Spleen (tissue), 11 donors: ENCODE results near the gene TMEM181. TPM values are rescaled to one million over a fixed set of nuclear protein-coding genes. Genes with fewer than 3 reads are reported as not detected.
A peak's percentile ranks its signal among the peaks of the same experiment; 100 is the strongest.

Source experiments
- DNase-seq: peaks from one replicate; pipeline ENCODE4 v3.0.0-alpha.2; 2020
- H3K27ac ChIP-seq, 8 donors: fragments of 200-600 bp; sonication (generic) in 7 of 8; 1 replicate in 4 of 8; 2 replicates in 4 of 8; pipeline versions ENCODE4 v1.5.0 to v1.8.0; 2016 to 2021; ENCODE audit warnings: inconsistent platforms in 4 of 8, mild to moderate bottlenecking in 4 of 8, moderate library complexity in 1 of 8
- H3K27me3 ChIP-seq, 7 donors: fragments of 200-600 bp; sonication (generic) in 6 of 7; replicated peaks in 1 of 7; 1 replicate in 4 of 7; 2 replicates in 3 of 7; pipeline versions ENCODE4 v1.5.0 to v1.8.0; 2016 to 2021; ENCODE audit warnings: inconsistent platforms in 3 of 7, mild to moderate bottlenecking in 1 of 7
- H3K36me3 ChIP-seq, 6 donors: fragments of 200-600 bp; sonication (generic) in 5 of 6; 1 replicate in 4 of 6; 2 replicates in 2 of 6; pipeline versions ENCODE4 v1.5.0 to v1.8.0; 2016 to 2021; ENCODE audit warnings: inconsistent platforms in 2 of 6
- H3K4me1 ChIP-seq, 6 donors: fragments of 200-600 bp; sonication (generic) in 5 of 6; 1 replicate in 3 of 6; 2 replicates in 3 of 6; pipeline versions ENCODE4 v1.5.0 to v1.8.0; 2016 to 2021; ENCODE audit warnings: inconsistent platforms in 3 of 6
- H3K4me3 ChIP-seq, 8 donors: fragments of 200-600 bp; sonication (generic) in 7 of 8; 1 replicate in 4 of 8; 2 replicates in 4 of 8; pipeline versions ENCODE4 v1.5.0 to v1.8.0; 2016 to 2021; ENCODE audit warnings: inconsistent platforms in 4 of 8, mild to moderate bottlenecking in 4 of 8, moderate library complexity in 2 of 8
- H3K9me3 ChIP-seq, 8 donors: fragments of 200-600 bp; sonication (generic) in 7 of 8; 1 replicate in 4 of 8; 2 replicates in 4 of 8; pipeline versions ENCODE4 v1.5.0 to v1.8.0; 2016 to 2021; ENCODE audit warnings: inconsistent platforms in 4 of 8
- POLR2A ChIP-seq, 3 donors: fragments of 450-650 bp; IDR thresholded peaks; one replicate each; pipeline ENCODE4 v1.5.1; 2017; ENCODE audit warnings: antibody characterized with exemption in 3 of 3, mild to moderate bottlenecking in 1 of 3
- POLR2AphosphoS5 ChIP-seq, 3 donors: sonication (generic); formaldehyde crosslinking; IDR thresholded peaks; one replicate each; pipeline ENCODE4 v1.5.1; 2017; ENCODE audit warnings: antibody characterized with exemption in 3 of 3
- WGBS, 5 donors: extraction: QIAGEN DNeasy Blood & Tissue Kit in 3 of 5; methylation state at CpG; one replicate each; pipeline versions ENCODE4 v1.1.5 to v1.1.7; 2013 to 2018; 5-methylcytosine and 5-hydroxymethylcytosine counted together
- intact Hi-C: fragments of 100-400 bp; cut with DNase I; formaldehyde crosslinking; loops from one replicate; pipeline ENCODE4 v1.15.0; 2023; ENCODE audit warnings: low total_unique reads
- polyA plus RNA-seq, 3 donors: library from polyadenylated mRNA; stranded (reverse); fragments of 200-250 nt; gene quantifications; one replicate each; pipeline ENCODE4 v1.2.1, GENCODE V29; 2013
- total RNA-seq, 7 donors: library from RNA; depleted of rRNA in 3 of 7; stranded (reverse); fragments of >200 nt in 3 of 7; fragmentation: NEBNext Ultra II Directional in 4 of 7; extraction: Animal tissue kit (Norgen Biotek cat#: 25700) in 4 of 7; gene quantifications; one replicate each; pipeline versions ENCODE4 v1.1.0 to v1.2.1, GENCODE V29; 2016 to 2021
- TF ChIP-seq, protein P1 (sequence below), 11 experiments: fragments of 200-600 bp in 7 of 11; fragments of 450-650 bp in 4 of 11; sonication (generic) in 4 of 11; IDR thresholded peaks in 8 of 11; conservative IDR thresholded peaks in 3 of 11; 1 replicate in 7 of 11; 2 replicates in 4 of 11; pipeline versions ENCODE4 v1.4.0 to v1.8.0; 2016 to 2021; ENCODE audit warnings: antibody characterized with exemption in 11 of 11, inconsistent platforms in 4 of 11, mild to moderate bottlenecking in 1 of 11
- donor health status: healthy with polysubstance abuse.
- donor health status: DM: no; HTN: no; CAD: no; lungs with moderate emphysema.
- donor health status: DM: no; HTN: no; CAD: no.
- donor health status: Bipolar disorder and iron deficiency.
- donor health status: healthy.
- donor health status: DM: no; HTN: no; CAD: no.
- donor health status: DM: yes; HTN: yes; CAD: no.

Gene TMEM181
- total and polyA plus RNA-seq, 10 donors, result 7.0 to 39.4 (median 23.6) TPM

DNA sequence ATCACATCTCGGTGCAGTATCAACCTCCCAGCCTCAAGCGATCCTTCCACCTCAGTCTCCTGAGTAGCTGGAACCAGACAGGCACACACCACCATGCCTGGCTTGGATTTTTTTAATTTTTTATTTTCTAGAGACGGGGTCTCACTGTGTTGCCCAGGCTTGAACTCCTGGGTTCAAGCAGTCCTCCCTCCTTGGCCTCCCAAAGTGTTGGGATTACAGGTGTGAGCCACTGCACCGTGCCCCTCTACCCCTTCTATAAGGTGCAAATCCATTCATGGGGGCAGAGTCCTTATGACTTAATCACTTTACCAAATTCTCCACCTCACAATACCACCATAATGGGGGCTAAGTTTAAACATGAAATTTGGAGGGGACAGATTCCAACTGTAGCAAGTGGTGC, 37.7 kb downstream of the TMEM181 start:
- H3K36me3 ChIP-seq, result peaks cover 0 to 99% (median 31%) of the 10 kb centered on the region in 6 donors
- WGBS, 5 donors, result 95 to 98% (median 97%) methylated on average over 4 of the region's 4 CpGs
- no peak overlapping the region for H3K4me3 ChIP-seq
- H3K9me3 ChIP-seq, result no peaks in the 10 kb centered on the region
- intact Hi-C loops, result no loop called here
- H3K27ac ChIP-seq, result no peak overlapping the region
- TF ChIP-seq, protein P1, sequence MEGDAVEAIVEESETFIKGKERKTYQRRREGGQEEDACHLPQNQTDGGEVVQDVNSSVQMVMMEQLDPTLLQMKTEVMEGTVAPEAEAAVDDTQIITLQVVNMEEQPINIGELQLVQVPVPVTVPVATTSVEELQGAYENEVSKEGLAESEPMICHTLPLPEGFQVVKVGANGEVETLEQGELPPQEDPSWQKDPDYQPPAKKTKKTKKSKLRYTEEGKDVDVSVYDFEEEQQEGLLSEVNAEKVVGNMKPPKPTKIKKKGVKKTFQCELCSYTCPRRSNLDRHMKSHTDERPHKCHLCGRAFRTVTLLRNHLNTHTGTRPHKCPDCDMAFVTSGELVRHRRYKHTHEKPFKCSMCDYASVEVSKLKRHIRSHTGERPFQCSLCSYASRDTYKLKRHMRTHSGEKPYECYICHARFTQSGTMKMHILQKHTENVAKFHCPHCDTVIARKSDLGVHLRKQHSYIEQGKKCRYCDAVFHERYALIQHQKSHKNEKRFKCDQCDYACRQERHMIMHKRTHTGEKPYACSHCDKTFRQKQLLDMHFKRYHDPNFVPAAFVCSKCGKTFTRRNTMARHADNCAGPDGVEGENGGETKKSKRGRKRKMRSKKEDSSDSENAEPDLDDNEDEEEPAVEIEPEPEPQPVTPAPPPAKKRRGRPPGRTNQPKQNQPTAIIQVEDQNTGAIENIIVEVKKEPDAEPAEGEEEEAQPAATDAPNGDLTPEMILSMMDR (IDR thresholded peaks at IDR 0.05 in 8 of 11, conservative IDR thresholded peaks at IDR 0.05 in 3 of 11), result no peak
- TF ChIP-seq POLR2AphosphoS5 (IDR thresholded peaks at IDR 0.05) (no peak), POLR2A (IDR thresholded peaks at IDR 0.05) (no peak)
- no peak for DNase-seq
- H3K4me1 ChIP-seq, result no peaks in the 10 kb centered on the region
- no peaks in the 10 kb centered on the region for H3K27me3 ChIP-seq

DNA sequence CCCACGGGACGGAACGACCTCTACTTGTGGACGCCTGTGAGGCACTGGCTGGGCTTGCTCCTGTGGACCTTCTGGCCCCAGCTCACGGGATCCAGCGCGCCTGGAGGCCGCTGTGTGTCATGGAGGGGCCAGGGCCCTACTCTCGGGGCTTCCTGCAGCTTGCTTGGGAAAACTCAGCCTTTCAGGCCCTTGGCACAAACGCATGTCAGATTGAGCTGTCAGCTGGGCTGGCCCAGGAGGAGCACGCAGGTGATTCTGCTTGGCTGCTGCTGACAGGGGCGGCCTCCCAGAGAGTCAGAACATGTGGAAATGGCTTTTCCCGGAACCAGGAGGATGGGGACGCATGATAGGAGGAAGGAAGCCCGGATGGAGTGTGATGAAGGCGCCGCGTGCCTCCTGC, 39.7 kb downstream of the TMEM181 start:
- H3K9me3 ChIP-seq, result no peaks in the 10 kb centered on the region
- 93 to 96% (median 93%) methylated on average over 18 of the region's 18 CpGs for WGBS, 5 donors
- no peaks in the 10 kb centered on the region for H3K27me3 ChIP-seq
- no peak overlapping the region for H3K27ac ChIP-seq
- DNase-seq, result no peak
- TF ChIP-seq, protein P1 (IDR thresholded peaks at IDR 0.05 in 8 of 11, conservative IDR thresholded peaks at IDR 0.05 in 3 of 11), result no peak
- TF ChIP-seq POLR2AphosphoS5 (IDR thresholded peaks at IDR 0.05) (peak in 1 of 3 donors; percentile 26), POLR2A (IDR thresholded peaks at IDR 0.05) (no peak)
- H3K4me3 ChIP-seq, result no peak overlapping the region
- H3K36me3 ChIP-seq, result peaks cover 0 to 98% (median 26%) of the 10 kb centered on the region in 6 donors
- H3K4me1 ChIP-seq, result no peaks in the 10 kb centered on the region
- intact Hi-C loops, result loop anchor here (5.0 kb wide), 1 partner anchor 377 kb away; no protein-coding TSS in a partner anchor

DNA sequence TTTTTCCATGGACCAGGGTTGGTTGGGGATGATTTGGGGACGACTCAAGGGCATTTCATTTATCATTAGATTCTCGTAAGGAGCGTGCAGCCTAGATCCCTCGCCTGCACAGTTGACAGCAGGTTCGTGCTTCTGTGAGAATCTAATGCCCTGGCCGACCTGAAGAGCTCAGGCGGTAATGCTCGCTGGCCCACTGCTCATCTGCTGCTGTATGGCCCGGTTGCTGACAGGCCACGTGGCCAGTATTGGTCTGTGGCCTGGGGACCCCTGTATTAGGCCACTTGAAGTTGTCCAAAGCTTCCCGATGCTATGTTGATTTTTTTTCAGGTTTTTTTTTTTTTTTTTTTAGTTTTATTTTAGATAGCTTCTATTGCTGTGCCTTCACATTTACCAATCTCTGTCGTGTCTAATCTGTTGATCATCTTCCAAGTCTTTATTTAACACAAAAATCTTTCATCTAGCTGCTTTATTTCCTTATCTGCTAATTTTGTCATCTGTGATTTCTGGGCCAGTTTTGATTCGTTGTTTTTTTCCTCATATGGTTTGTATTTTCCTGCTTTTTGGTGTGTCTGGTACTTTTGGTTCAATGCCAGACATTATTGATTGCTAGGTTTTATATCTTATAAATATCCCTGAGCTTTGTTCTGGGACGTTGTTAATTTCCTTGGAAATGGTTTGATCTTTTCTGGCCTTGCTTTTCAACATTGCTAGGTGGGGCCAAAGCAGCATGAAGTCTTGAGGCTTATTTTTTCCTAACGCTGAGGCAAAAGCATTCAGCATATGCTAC, 43.6 kb downstream of the TMEM181 start:
- H3K4me3 ChIP-seq, result no peak overlapping the region
- intact Hi-C loops, result loop anchor here (5.0 kb wide), 1 partner anchor 381 kb away; no protein-coding TSS in a partner anchor
- H3K9me3 ChIP-seq, result no peaks in the 10 kb centered on the region
- TF ChIP-seq POLR2A (IDR thresholded peaks at IDR 0.05) (no peak), POLR2AphosphoS5 (IDR thresholded peaks at IDR 0.05) (no peak)
- TF ChIP-seq, protein P1 (IDR thresholded peaks at IDR 0.05 in 8 of 11, conservative IDR thresholded peaks at IDR 0.05 in 3 of 11), result no peak
- peaks cover 0 to 5% (median 0%) of the 10 kb centered on the region in 6 donors for H3K4me1 ChIP-seq
- no peak overlapping the region for H3K27ac ChIP-seq
- DNase-seq, result no peak
- WGBS, 5 donors, result 83 to 92% (median 90%) methylated on average over 15 of the region's 15 CpGs
- H3K36me3 ChIP-seq, result peaks cover 0 to 94% (median 49%) of the 10 kb centered on the region in 6 donors
- H3K27me3 ChIP-seq, result no peaks in the 10 kb centered on the region

DNA sequence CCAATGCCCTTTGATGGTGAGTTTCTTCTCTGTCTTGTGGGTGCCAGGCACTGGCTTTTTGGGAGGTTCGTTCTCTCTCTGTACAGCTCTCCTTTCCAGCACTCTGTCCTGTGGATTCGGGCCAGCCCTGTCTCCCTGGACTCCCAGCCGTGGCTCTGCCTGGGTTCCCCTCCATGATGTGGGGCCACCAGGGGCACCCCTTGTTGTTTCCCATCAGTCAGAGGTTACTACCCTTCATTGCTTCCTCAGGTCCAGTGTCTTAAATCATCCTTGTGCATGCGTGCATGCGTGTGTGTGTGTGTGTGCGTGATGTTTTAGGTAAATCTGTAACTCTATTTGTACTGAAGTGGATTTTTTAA, 44.1 kb downstream of the TMEM181 start:
- Histone ChIP-seq H3K9me3 (no peaks in the 10 kb centered on the region), H3K4me1 (peaks cover 0 to 5% (median 0%) of the 10 kb centered on the region in 6 donors), H3K36me3 (peaks cover 0 to 94% (median 52%) of the 10 kb centered on the region in 6 donors), H3K4me3 (no peak overlapping the region), H3K27me3 (no peaks in the 10 kb centered on the region), H3K27ac (no peak overlapping the region)
- intact Hi-C loops, result loop anchor here (5.0 kb wide), 1 partner anchor 382 kb away; no protein-coding TSS in a partner anchor
- 94 to 100% (median 97%) methylated on average over 6 of the region's 6 CpGs for WGBS, 5 donors
- DNase-seq, result no peak
- TF ChIP-seq POLR2AphosphoS5 (IDR thresholded peaks at IDR 0.05), result no peak
